HEK293 (cell line): ENCODE results near the gene DAZAP1.

Experiments used
- CTCF ChIP-seq: fragments of 450-650 bp; formaldehyde crosslinking; IDR thresholded peaks from 2 replicates; pipeline ENCODE4 v1.5.1; 2016; ENCODE audit warnings: missing biosample characterization, missing genetic modification characterization
- ZNF843 ChIP-seq: fragments of 450-650 bp; formaldehyde crosslinking; IDR thresholded peaks from 2 replicates; pipeline ENCODE4 v1.5.1; 2016; ENCODE audit warnings: missing biosample characterization, missing genetic modification characterization
- TF ChIP-seq, protein P1 (sequence below): fragments of 450-650 bp; formaldehyde crosslinking; IDR thresholded peaks from 2 replicates; pipeline ENCODE4 v1.5.1; 2016; ENCODE audit warnings: missing biosample characterization, missing genetic modification characterization

DNA sequence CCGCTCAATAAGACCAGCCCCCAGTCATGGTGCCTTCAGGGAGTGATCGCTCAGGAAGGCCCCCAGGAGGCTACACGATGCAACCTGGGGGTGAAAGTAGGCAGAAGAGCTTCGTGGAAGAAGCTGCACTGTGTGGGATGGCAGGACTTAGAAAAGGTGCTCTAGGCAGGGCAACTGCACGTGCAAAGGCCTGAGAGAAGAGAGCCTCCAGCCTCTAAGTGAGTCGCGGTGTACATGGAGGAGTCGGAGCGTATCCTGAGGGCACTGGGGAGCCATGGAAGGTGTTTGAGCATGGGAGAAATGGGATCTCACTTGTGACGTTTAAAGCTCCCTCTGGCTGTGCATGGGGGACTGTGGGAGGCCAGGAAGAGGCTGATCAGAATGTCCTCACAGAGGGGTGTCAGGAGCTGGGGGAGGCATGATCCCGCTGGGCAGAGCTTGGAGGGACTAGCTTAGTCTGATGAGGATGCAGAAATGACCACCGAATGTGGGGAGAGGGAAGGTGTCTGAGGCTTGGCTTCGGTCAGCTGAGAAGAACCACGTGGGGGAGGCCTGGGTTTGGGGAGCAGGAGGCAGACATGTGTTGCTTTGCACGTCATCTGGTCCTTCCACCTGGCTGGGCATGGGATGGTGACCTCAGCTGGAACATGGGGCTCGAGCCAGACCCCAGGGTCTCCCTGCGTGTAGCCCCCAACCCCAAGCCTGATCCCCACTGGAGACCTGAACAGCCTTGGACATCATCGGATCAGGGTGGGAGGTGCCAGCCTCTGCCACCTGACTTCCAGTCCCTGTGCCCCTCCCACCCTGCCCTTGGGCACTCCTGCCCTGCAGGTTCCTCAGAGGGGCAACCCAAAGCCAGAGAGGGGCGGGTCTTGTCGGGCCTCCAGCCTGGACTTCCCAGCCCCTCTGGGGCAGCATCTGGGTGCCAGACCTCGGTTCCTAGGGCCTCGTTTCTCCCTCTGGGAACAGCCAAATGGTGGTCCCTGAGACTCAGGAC lies 43.6 kb downstream of the DAZAP1 start:
- TF ChIP-seq, protein P1, sequence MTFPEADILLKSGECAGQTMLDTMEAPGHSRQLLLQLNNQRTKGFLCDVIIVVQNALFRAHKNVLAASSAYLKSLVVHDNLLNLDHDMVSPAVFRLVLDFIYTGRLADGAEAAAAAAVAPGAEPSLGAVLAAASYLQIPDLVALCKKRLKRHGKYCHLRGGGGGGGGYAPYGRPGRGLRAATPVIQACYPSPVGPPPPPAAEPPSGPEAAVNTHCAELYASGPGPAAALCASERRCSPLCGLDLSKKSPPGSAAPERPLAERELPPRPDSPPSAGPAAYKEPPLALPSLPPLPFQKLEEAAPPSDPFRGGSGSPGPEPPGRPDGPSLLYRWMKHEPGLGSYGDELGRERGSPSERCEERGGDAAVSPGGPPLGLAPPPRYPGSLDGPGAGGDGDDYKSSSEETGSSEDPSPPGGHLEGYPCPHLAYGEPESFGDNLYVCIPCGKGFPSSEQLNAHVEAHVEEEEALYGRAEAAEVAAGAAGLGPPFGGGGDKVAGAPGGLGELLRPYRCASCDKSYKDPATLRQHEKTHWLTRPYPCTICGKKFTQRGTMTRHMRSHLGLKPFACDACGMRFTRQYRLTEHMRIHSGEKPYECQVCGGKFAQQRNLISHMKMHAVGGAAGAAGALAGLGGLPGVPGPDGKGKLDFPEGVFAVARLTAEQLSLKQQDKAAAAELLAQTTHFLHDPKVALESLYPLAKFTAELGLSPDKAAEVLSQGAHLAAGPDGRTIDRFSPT (tag by site-specific recombination), result 0 out of 2 replicates have a peak, but pooled peaks have one; percentile 37
- TF ChIP-seq ZNF843 (no peak), CTCF (no peak)
